AG10803 (cell line): ENCODE data around the gene SULT1A2.
"Not testable (repeated sequence)": the region's sequence is repeated elsewhere in the genome, so short reads cannot be mapped to it uniquely, and the experiment has no call there.

Experiments
- DNase-seq: peaks from one replicate; pipeline ENCODE4 v3.0.0; 2010; ENCODE audit warnings: low read depth
- H3K4me3 ChIP-seq: 2 replicates; pipeline ENCODE4 v1.5.1; 2011; ENCODE audit warnings: mild to moderate bottlenecking, low read length, control low read depth
- CTCF ChIP-seq: conservative IDR thresholded peaks from 2 replicates; pipeline ENCODE4 v1.5.1; 2011; ENCODE audit warnings: mild to moderate bottlenecking, low read length, control low read depth, inconsistent platforms

Gene SULT1A2

DNA sequence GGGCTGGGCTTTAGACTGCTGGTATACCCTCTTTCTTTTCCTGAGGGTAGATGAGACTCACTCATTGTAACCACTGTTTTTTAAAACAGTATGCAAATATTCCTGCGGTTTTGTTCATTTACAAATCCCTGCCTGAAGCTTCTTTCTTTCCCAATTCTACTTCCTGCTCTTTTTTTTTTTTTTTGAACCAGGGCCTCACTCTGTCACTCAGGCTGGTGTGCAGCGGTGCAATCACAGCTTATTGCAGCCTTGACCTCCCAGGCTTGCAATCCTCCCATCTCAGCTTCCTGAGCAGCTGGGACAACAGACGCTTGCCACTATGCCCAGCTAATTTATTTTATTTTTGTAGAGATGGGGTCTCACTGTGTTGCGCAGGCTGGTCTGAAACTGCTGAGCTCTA, 21.0 kb upstream of the SULT1A2 start:
- TF ChIP-seq CTCF: no peak
- DNase-seq: no peak
- H3K4me3 ChIP-seq: no peak overlapping the region

DNA sequence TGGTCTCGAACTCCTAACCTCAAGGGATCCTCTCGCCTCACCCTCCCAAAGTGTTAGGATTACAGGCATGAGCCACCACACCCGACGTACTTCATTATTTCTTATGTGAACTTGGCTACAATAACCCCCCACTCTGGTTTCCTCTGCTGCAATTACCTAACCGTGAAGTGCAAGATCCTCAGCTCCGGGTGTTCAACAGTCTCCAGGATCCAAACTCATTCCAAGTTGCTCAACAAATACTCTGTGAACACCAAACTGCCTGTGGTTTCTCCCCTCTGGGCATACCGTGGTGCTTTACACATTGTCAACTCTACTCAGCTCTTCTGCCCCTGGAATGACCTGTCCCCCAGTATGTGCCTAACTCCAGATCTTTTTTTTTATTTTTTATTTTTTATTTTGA, 19.8 kb upstream of the SULT1A2 start:
- DNase-seq: no peak
- no peak overlapping the region for H3K4me3 ChIP-seq
- TF ChIP-seq CTCF: no peak

- H3K4me3 ChIP-seq, DNase-seq: not testable (repeated sequence)
Observed at GRCh38 chr16:28616224-28616577, 19.4 kb upstream of the SULT1A2 start.

GRCh38 chr16:28615486-28616223, 18.8 kb upstream of the SULT1A2 start:
- TF ChIP-seq CTCF: peak; percentile 62
- not testable (repeated sequence) for H3K4me3 ChIP-seq
- peak; percentile 32 for DNase-seq

DNA sequence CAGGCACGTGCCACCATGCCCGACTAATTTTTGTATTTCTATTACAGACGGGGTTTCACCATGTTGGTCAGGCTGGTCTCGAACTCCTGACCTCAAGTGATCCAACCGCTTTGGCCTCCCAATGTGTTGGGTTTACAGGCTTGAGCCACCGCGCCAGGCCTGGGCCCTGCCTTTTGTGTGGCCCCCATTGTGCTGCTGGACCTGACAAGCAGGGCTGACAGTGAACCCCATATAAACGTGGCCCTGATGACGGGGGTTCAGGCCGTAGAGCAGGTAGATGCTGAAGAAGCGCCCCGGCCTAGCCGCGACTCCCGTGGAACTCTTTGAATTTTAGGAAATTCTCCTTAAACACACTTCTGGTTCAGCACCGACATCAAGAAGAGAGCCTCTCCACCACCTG, 17.7 kb upstream of the SULT1A2 start:
- DNase-seq, H3K4me3 ChIP-seq: not testable (repeated sequence)

DNA sequence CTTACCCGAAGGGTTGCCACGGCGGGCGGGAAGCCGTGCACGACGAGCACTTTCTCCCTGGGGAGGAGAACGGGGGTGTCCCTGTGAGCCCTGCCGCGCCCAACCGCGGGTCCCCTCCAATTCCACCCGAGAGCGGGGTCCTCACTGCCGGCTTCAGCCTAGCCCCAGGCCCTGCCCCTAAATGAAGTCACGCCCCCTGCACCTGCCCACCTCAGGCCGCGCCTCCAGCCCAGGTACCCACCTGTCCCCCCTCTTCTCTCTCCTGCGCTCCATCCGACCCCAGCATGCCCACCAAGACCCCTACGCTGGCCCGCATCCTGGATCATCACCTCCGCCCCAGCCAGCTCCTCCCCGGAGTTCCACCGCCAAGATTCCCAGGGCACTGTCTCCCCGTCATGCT, 17.1 kb upstream of the SULT1A2 start:
- DNase-seq, H3K4me3 ChIP-seq: not testable (repeated sequence)

DNA sequence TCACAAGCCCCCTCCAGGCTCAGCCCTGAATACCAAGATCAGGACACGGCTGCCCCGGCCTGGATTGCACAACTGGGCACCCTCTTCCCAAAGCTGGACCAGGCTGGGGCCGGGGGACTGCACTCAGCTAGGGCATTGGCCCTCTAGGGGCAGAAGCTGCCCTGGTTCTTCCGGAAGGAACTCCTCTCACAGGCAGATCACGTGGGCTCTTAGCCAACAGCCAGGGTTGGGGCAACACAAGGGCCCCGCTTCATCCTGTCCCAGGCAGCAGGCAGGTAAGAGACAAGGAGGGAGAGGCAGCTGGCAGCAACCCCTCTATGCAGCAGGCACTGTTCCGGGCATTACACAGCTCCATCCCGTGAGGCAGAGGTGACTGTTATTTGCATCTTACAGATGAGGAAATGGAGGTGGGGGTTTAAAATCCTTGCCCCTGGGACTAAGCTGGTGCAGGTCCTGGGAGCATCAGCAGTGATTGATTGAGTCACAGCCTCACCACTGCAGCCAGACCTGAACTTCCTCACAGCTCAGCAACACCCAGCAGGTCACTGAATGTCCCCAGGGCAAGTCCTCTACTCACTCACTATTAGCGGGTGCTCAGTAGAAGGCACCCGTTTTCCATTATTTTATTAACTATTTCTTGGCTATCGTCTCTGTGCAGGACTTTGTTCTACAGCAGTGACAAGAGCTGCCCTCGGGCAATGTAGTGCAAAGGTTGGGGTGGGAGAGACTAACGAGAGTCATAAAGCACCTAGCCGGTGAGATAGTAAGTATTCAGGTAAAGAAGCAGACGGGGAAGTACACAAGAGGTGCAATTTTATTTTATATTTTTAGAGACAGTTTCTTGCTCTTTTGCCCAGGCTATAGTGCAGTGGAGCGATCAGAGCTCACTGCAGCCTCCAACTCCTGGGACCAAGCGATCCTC, 15.8 kb upstream of the SULT1A2 start:
- not testable (repeated sequence) for H3K4me3 ChIP-seq, DNase-seq

- no peak for TF ChIP-seq CTCF
- H3K4me3 ChIP-seq: no peak overlapping the region
- no peak for DNase-seq
Observed at GRCh38 chr16:28610595-28611191, 13.8 kb upstream of the SULT1A2 start.
